ENCODE measurements around the gene RTN4R. TPM values are rescaled to one million over a fixed set of nuclear protein-coding genes. Genes with fewer than 3 reads are reported as not detected.

Gene RTN4R
- total and polyA plus RNA-seq, 9 of the 15 experiments (the other 6 are each of a cell fraction or from before 2014, with no cell fraction given): 0.04 to 2.8 (median 1.4) TPM; not detected in 3

GRCh38 chr22:20249797-20250354 lies 18.2 kb downstream of the RTN4R start (continued):
- TF ChIP-seq, protein P1, sequence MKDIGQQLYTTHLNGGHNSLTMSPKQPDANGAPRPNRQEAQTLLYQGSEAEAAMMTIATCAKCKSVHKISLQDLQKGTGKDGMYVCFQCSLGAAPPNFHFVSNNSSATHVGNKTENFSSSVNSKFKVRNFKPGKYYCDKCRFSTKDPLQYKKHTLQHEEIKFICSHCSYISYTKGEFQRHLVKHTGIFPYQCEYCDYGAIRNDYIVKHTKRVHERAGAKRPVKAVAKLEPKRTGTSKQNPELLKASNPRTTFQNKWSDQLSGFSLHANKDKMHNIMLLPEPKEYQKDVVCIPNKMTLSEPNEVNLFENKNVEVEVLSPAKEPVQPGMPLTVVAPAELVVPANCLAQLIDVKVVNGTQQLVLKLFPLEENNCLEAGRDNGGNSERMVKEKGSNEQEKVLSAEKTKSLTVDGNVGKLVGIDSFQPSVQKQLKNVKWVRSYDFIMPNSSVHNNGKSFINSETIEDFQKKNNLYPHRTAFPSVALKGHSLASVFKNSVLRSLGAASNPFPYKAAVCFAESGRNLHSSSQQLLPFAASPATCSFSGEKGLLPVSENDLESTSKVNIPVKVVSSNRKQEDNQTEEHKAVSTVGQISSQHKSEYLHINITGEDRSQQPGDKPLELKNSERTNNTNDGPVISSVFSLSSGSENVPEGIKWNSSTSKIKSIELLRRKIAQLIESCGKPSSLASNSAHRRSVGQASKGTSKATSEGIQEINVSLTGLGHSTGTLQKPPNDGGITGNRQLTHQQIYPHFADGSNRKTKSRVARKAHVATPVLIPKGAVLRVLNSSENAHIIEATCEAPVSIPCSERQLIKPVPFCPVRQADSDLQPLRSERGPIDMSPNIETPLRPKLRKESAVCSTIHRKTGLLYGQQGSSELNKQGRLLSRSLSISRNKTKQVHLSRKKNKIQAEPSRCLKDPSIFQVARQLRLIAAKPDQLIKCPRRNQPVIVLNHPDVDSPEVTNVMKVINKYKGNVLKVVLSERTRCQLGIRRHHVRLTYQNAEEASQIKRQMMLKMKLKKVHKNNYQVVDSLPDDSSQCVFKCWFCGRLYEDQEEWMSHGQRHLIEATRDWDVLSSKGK (CRISPR knock-in tag; IDR thresholded peaks at IDR 0.05): no peak
- peak; percentile 44; the same call in 1 of the 2 replicates for TF ChIP-seq NFIC (IDR thresholded peaks at IDR 0.05)
- TF ChIP-seq CBFB (CRISPR knock-in tag; IDR thresholded peaks at IDR 0.05): 0 out of 2 replicates have a peak, but pooled peaks have one; percentile 31
- TF ChIP-seq FOXM1 (IDR thresholded peaks at IDR 0.05; ENCODE audit: low read depth): no peak
- TF ChIP-seq FOXM1 (CRISPR knock-in tag; IDR thresholded peaks at IDR 0.05; ENCODE audit: low read depth): 0 out of 2 replicates have a peak, but pooled peaks have one; percentile 63
- TF ChIP-seq ELF4 (CRISPR knock-in tag; IDR thresholded peaks at IDR 0.05): no peak

- intact Hi-C loops (cut with micrococcal nuclease) (no loop called here), in situ Hi-C loops (cut with MboI) (no loop called here)
- peak overlapping the region in 1 of 2 experiments; percentile 15; a peak in 2 of 4 replicates for H3K9ac ChIP-seq (ENCODE audit: insufficient read depth in 1 of 2, low read depth in 2 of 2, low read length in 2 of 2)
- WGBS (ENCODE audit: insufficient coverage, low coverage, missing lambda C conversion rate): 7% methylated on average over 12 of the region's 12 CpGs
- ATAC-seq (no peak), FAIRE-seq (no peak), DNase-seq (ENCODE audit: extremely low read depth in 1 of 4, low spot score in 3 of 4) (no peak)
- H3K79me2 ChIP-seq (ENCODE audit: control insufficient read depth, insufficient read depth, low read length): no peaks in the 10 kb centered on the region
- POLR2A ChIA-PET: interaction anchor here (0.5 to 3.8 kb wide), 8 partner anchors 10 to 312 kb away, joined by 3 to 22 read pairs (median 4); partner anchors contain the start of gene MED15
- H3K4me1 ChIP-seq (replicated peaks in 1 of 2; ENCODE audit: control insufficient read depth in 2 of 2, insufficient read depth in 2 of 2, low read length in 2 of 2): peaks cover 9 to 50% of the 10 kb centered on the region in 2 experiments; a peak in 3 of 5 replicates
- no peak overlapping the region for H3K4me3 ChIP-seq
- H3K36me3 ChIP-seq (ENCODE audit: control insufficient read depth, insufficient read depth, low read length): no peaks in the 10 kb centered on the region
- H3K27ac ChIP-seq (ENCODE audit: extremely low read depth, low read depth, low read length): no peak overlapping the region
- CTCF ChIA-PET (ENCODE audit: low intra/inter-chr PET ratio): interaction anchor here (0.5 kb wide), 1 partner anchor 1267 kb away, joined by 4 read pairs; no protein-coding TSS in a partner anchor
- no peak overlapping the region for H2AFZ ChIP-seq (ENCODE audit: low read depth, low read length)
- no peaks in the 10 kb centered on the region for H3K9me3 ChIP-seq (replicated peaks; ENCODE audit: control insufficient read depth, insufficient read depth, low read depth, low read length)
- peaks cover 51% of the 10 kb centered on the region for H4K20me1 ChIP-seq (replicated peaks; ENCODE audit: control insufficient read depth, insufficient read depth, low read length)
- peaks cover 35 to 68% of the 10 kb centered on the region in 2 experiments; a peak in 4 of 5 replicates for H3K27me3 ChIP-seq (ENCODE audit: control insufficient read depth in 2 of 2, insufficient read depth in 2 of 2, low read length in 2 of 2)
- BruUV-seq (replicated peaks): no TSS peak
- H3K9me1 ChIP-seq (ENCODE audit: control insufficient read depth, insufficient read depth, low read length): peaks cover 5% of the 10 kb centered on the region
- no peak overlapping the region for H3K4me2 ChIP-seq (ENCODE audit: insufficient read depth, low read length)
- TF ChIP-seq ZNF184 (CRISPR knock-in tag; IDR thresholded peaks at IDR 0.05) (0 out of 2 replicates have a peak, but pooled peaks have one; percentile 2), E4F1 (CRISPR knock-in tag; IDR thresholded peaks at IDR 0.05; ENCODE audit: borderline replicate concordance) (no peak), TFAP4 (CRISPR knock-in tag; IDR thresholded peaks at IDR 0.05; ENCODE audit: borderline replicate concordance) (no peak), HDGF (IDR thresholded peaks at IDR 0.05) (no peak), FOXK1 (CRISPR knock-in tag; IDR thresholded peaks at IDR 0.05; ENCODE audit: borderline replicate concordance) (no peak)
These were observed 19.6 kb downstream of the RTN4R start for GRCh38 chr22:20248461-20248978.

All from K562 (cell line).